Measurements from ENCODE around the gene MAP3K8. TPM values are rescaled to one million over a fixed set of nuclear protein-coding genes. Genes with fewer than 3 reads are reported as not detected.
A peak's percentile ranks its signal among the peaks of the same experiment; 100 is the strongest.

Gene MAP3K8
- total RNA-seq, 1 donor from 2014 or later, result 34.0 TPM

- TF ChIP-seq CTCF (IDR thresholded peaks at IDR 0.05), result no peak
Measured at GRCh38 chr10:30460121-30460520, 26.1 kb downstream of the MAP3K8 start.

GRCh38 chr10:30462513-30462912 is 28.5 kb downstream of the MAP3K8 start:
- Histone ChIP-seq H3K27ac (no peak overlapping the region), H3K4me3 (no peak overlapping the region), H3K27me3 (ENCODE audit: low read depth) (no peaks in the 10 kb centered on the region), H3K36me3 (peaks cover 54% of the 10 kb centered on the region), H3K4me1 (peaks cover 18% of the 10 kb centered on the region), H3K9me3 (no peaks in the 10 kb centered on the region)
- ATAC-seq, result no peak
- no peak for DNase-seq
- intact Hi-C loops (cut with DNase I), result no loop called here
- TF ChIP-seq CTCF (IDR thresholded peaks at IDR 0.05), result no peak

More at GRCh38 chr10:30460121-30460520, 26.1 kb downstream of the MAP3K8 start:
- DNase-seq (no peak), ATAC-seq (no peak)
- no peak overlapping the region for H3K4me3 ChIP-seq
- H3K36me3 ChIP-seq, result peaks cover 61% of the 10 kb centered on the region
- intact Hi-C loops (cut with DNase I), result no loop called here
- no peaks in the 10 kb centered on the region for H3K9me3 ChIP-seq
- no peak overlapping the region for H3K27ac ChIP-seq
- no peaks in the 10 kb centered on the region for H3K27me3 ChIP-seq (ENCODE audit: low read depth)
- H3K4me1 ChIP-seq, result peaks cover 42% of the 10 kb centered on the region

GRCh38 chr10:30463944-30464451 is 30.0 kb downstream of the MAP3K8 start:
- no peak overlapping the region for H3K27ac ChIP-seq
- TF ChIP-seq CTCF (IDR thresholded peaks at IDR 0.05), result no peak
- H3K27me3 ChIP-seq (ENCODE audit: low read depth), result no peaks in the 10 kb centered on the region
- H3K36me3 ChIP-seq, result peaks cover 39% of the 10 kb centered on the region
- H3K9me3 ChIP-seq, result no peaks in the 10 kb centered on the region
- peak in 1 of 2 donors; percentile 47 for ATAC-seq
- no peak overlapping the region for H3K4me3 ChIP-seq
- H3K4me1 ChIP-seq, result peaks cover 6% of the 10 kb centered on the region
- intact Hi-C loops (cut with DNase I), result no loop called here
- no peak for DNase-seq

GRCh38 chr10:30464675-30465074 is 30.7 kb downstream of the MAP3K8 start:
- ATAC-seq, result no peak
- no peak for DNase-seq
- no peak overlapping the region for H3K4me3 ChIP-seq

GRCh38 chr10:30466445-30466844 is 32.5 kb downstream of the MAP3K8 start:
- H3K36me3 ChIP-seq, result peaks cover 14% of the 10 kb centered on the region
- intact Hi-C loops (cut with DNase I), result no loop called here
- no peak for DNase-seq
- H3K4me1 ChIP-seq, result no peaks in the 10 kb centered on the region
- no peak overlapping the region for H3K4me3 ChIP-seq
- no peaks in the 10 kb centered on the region for H3K9me3 ChIP-seq
- no peak for ATAC-seq
- H3K27me3 ChIP-seq (ENCODE audit: low read depth), result no peaks in the 10 kb centered on the region
- TF ChIP-seq CTCF (IDR thresholded peaks at IDR 0.05), result no peak
- H3K27ac ChIP-seq, result no peak overlapping the region

More at GRCh38 chr10:30464675-30465074, 30.7 kb downstream of the MAP3K8 start:
- TF ChIP-seq CTCF (IDR thresholded peaks at IDR 0.05), result no peak
- no peak overlapping the region for H3K27ac ChIP-seq
- intact Hi-C loops (cut with DNase I), result no loop called here
- no peaks in the 10 kb centered on the region for H3K9me3 ChIP-seq
- H3K4me1 ChIP-seq, result peaks cover 1% of the 10 kb centered on the region
- no peaks in the 10 kb centered on the region for H3K27me3 ChIP-seq (ENCODE audit: low read depth)
- H3K36me3 ChIP-seq, result peaks cover 32% of the 10 kb centered on the region

All from lower lobe of right lung (tissue), 2 donors.